Activated naive CD4-positive, alpha-beta T cell treated with anti-CD3 and anti-CD28 coated beads, Interleukin-2, amount 10 ng/mL, durations not matched to agents 7 days and 5 days (primary cell): ENCODE data around the gene MCEMP1.

ENCODE experiments used
- CTCF ChIA-PET: fragments of 350-600 bp; sonication (Branson Sonifier 250); formaldehyde crosslinking; loops from one replicate; lab custom pipeline; 2021; ENCODE audit warnings: antibody characterized with exemption; lab: Charles Lee
- DNase-seq: peaks from one replicate; pipeline ENCODE4 v3.0.0-alpha.2; 2020
- H3K27ac Mint-ChIP-seq: one replicate; pipeline ENCODE4 v1.8.0; 2021; ENCODE audit warnings: mild to moderate bottlenecking, moderate library complexity, mixed read lengths
- H3K27me3 Mint-ChIP-seq: one replicate; pipeline ENCODE4 v1.8.0; 2021; ENCODE audit warnings: mild to moderate bottlenecking, mixed read lengths
- H3K36me3 Mint-ChIP-seq: one replicate; pipeline ENCODE4 v1.8.0; 2021; ENCODE audit warnings: mixed read lengths
- H3K4me1 Mint-ChIP-seq: one replicate; pipeline ENCODE4 v1.8.0; 2021; ENCODE audit warnings: mixed read lengths
- H3K4me3 Mint-ChIP-seq: one replicate; pipeline ENCODE4 v1.8.0; 2021; ENCODE audit warnings: mild to moderate bottlenecking, moderate library complexity, mixed read lengths
- H3K9me3 Mint-ChIP-seq: one replicate; pipeline ENCODE4 v1.8.0; 2021; ENCODE audit warnings: mixed read lengths

The MCEMP1 gene

DNA sequence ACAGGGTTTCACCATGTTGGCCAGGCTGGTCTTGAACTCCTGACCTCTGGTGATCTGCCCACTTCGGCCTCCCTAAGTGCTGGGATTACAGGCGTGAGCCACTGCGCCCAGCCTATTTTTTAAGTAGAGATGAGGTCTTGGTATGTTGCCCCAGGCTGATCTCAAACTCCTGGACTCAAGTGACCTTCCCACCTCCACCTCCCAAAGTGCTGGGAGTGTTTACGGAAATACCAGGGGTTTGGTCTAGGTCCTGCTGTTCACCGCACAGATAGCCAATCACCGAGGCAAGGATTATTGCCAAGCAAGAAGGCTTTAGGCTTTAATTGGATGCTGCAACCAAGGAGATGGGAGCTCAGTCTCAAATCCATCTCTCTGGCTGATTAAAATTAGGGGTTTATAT, 43.5 kb downstream of the MCEMP1 start:
- no peaks in the 10 kb centered on the region for H3K4me1 Mint-ChIP-seq
- CTCF ChIA-PET, result no interaction called here

DNA sequence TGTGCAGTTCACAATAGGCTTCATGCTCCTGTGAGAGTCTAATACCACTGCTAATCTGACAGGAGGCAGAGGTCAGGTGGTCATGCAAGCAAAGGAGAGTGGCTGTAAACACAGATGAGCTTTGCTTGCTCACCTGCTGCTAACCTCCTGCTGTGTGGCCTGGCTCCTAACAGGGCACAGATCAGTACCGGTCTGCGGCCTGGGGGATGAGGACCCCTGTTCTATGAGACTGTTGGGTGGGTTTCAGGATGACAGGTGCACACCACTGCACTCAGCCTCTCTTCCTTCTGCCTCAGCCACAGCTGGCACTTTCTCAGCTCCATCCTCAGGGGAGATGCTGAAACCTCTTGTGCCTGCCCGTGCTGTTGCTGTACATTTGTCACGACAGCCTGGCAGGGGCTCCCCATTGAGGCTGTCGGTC, 45.4 kb downstream of the MCEMP1 start:
- Mint-ChIP-seq H3K4me3 (no peak overlapping the region), H3K4me1 (no peaks in the 10 kb centered on the region), H3K27ac (no peak overlapping the region), H3K36me3 (no peaks in the 10 kb centered on the region), H3K27me3 (peaks cover 20% of the 10 kb centered on the region), H3K9me3 (no peaks in the 10 kb centered on the region)
- CTCF ChIA-PET, result no interaction called here
- DNase-seq, result no peak

More for the DNA sequence above, 43.5 kb downstream of the MCEMP1 start:
- Mint-ChIP-seq H3K4me3 (no peak overlapping the region), H3K36me3 (no peaks in the 10 kb centered on the region), H3K27ac (no peak overlapping the region), H3K27me3 (peaks cover 19% of the 10 kb centered on the region), H3K9me3 (peaks cover 7% of the 10 kb centered on the region)
- DNase-seq, result no peak

DNA sequence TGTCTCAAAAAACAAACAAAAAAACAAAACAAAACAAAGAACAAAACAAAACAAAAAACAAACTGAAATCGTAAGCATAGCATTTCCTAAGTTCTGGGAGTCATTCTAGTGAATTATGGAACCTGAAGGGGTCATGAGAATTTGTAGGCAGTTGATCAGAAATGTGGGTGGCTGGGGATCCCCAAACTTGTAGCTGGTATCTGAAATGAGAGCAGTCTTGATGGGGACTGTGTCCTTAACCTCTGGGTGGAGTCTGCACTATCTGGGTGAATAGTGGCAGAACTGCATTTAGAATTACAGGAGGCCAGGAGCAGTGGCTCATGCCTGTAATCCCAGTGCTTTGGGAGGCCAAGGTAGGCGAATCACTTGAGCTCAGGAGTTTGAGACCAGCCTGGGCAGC, 48.9 kb downstream of the MCEMP1 start:
- Mint-ChIP-seq H3K9me3 (no peaks in the 10 kb centered on the region), H3K4me1 (no peaks in the 10 kb centered on the region), H3K36me3 (no peaks in the 10 kb centered on the region), H3K4me3 (no peak overlapping the region), H3K27me3 (peaks cover 47% of the 10 kb centered on the region), H3K27ac (no peak overlapping the region)
- no peak for DNase-seq
- CTCF ChIA-PET, result interaction anchor here (1.0 kb wide), 1 partner anchor 45 kb away, joined by 3 read pairs; the partner anchor contains the start of gene TRAPPC5

DNA sequence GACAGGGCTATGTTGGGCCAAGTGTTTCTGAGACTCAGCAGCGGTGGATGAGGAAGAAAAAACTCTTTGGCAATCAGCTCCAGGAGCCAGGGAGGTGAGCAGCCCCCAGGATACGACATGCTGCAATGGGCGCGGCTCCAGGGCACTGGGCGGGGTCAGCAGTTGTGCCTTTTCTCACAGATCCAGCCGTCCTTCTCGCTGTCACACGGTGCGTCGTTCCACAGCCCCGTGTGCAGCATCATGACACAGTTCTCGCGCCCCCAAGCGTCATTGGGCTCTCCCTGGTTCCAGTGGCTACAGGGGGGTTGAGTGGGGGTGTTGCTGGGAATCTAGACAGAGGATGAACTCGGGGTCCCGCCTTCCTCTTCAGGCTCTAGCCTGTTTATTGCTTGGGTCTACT, 52.3 kb downstream of the MCEMP1 start:
- no peak for DNase-seq
- no peak overlapping the region for H3K27ac Mint-ChIP-seq
- H3K27me3 Mint-ChIP-seq, result peaks cover 63% of the 10 kb centered on the region
- H3K4me1 Mint-ChIP-seq, result no peaks in the 10 kb centered on the region
- no peaks in the 10 kb centered on the region for H3K36me3 Mint-ChIP-seq
- no peak overlapping the region for H3K4me3 Mint-ChIP-seq
- CTCF ChIA-PET, result no interaction called here
- H3K9me3 Mint-ChIP-seq, result no peaks in the 10 kb centered on the region
